Mucosa of descending colon (tissue), 3 donors: ENCODE data around the gene ABHD16A. TPM values are rescaled to one million over a fixed set of nuclear protein-coding genes. Genes with fewer than 3 reads are reported as not detected.
"Not testable (repeated sequence)": the region's sequence is repeated elsewhere in the genome, so short reads cannot be mapped to it uniquely, and the experiment has no call there.

Experiments used
- ATAC-seq: fragments of 200-7000 bp; cut with Tn5 transposase; one replicate; pipeline ENCODE4 v1.9.1; 2020; ENCODE audit warnings: mild to moderate bottlenecking, moderate library complexity
- DNase-seq, 3 donors: peaks; one replicate each; pipeline ENCODE4 v3.0.0-alpha.2; 2020
- H3K36me3 ChIP-seq: fragments of 200-600 bp; one replicate; pipeline ENCODE4 v1.8.0; 2021; ENCODE audit warnings: low read depth, mild to moderate bottlenecking
- H3K4me1 ChIP-seq: fragments of 200-600 bp; one replicate; pipeline ENCODE4 v1.8.0; 2021; ENCODE audit warnings: low read depth, mild to moderate bottlenecking
- H3K4me3 ChIP-seq: fragments of 200-600 bp; one replicate; pipeline ENCODE4 v1.8.0; 2021; ENCODE audit warnings: mild to moderate bottlenecking
- H3K9me3 ChIP-seq: fragments of 200-600 bp; one replicate; pipeline ENCODE4 v1.8.0; 2021; ENCODE audit warnings: mild to moderate bottlenecking
- CTCF ChIP-seq: fragments of 200-600 bp; IDR thresholded peaks from one replicate; pipeline ENCODE4 v1.8.0; 2022; ENCODE audit warnings: antibody characterized with exemption, mild to moderate bottlenecking
- intact Hi-C, 2 donors: fragments of 100-400 bp; cut with DNase I in 1 of 2; cut with micrococcal nuclease in 1 of 2; formaldehyde crosslinking; loops; one replicate each; pipeline versions ENCODE4 v1.11.0 to v1.11.1; 2022; cut with DNase I, micrococcal nuclease
- total RNA-seq, 3 donors: library from RNA; stranded (reverse); fragmentation: NEBNext Ultra II Directional in 2 of 3; extraction: Animal tissue kit (Norgen Biotek cat#: 25700) in 2 of 3; gene quantifications; one replicate each; pipeline versions ENCODE4 v1.2.1 to v1.2.4, GENCODE V29; 2021 to 2023
- donor health status: DM: no; HTN: no; CAD: no; lungs with moderate emphysema.
- donor health status: DM: no; HTN: no; CAD: no.
- donor health status: DM: no; HTN: yes; CAD: no.

Gene ABHD16A
- total RNA-seq, 3 donors from 2014 or later: 55.3 to 69.4 (median 68.4) TPM

GRCh38 chr6:31713465-31713864 lies 10.3 kb upstream of the ABHD16A start:
- no peak for TF ChIP-seq CTCF
- ATAC-seq (no peak), DNase-seq (no peak)
- Histone ChIP-seq H3K4me3 (no peak overlapping the region), H3K9me3 (no peaks in the 10 kb centered on the region), H3K36me3 (no peaks in the 10 kb centered on the region), H3K4me1 (peaks cover 25% of the 10 kb centered on the region)
- intact Hi-C loops: no loop called here

GRCh38 chr6:31712296-31712695 lies 9.2 kb upstream of the ABHD16A start:
- Histone ChIP-seq H3K4me3 (no peak overlapping the region), H3K4me1 (peaks cover 17% of the 10 kb centered on the region), H3K9me3 (no peaks in the 10 kb centered on the region), H3K36me3 (no peaks in the 10 kb centered on the region)
- TF ChIP-seq CTCF: no peak
- DNase-seq (peak in 1 of 3 donors; percentile 47), ATAC-seq (peak; percentile 63)
- intact Hi-C loops: no loop called here

GRCh38 chr6:31711233-31711632 lies 8.1 kb upstream of the ABHD16A start:
- no peak overlapping the region for H3K4me3 ChIP-seq
- intact Hi-C loops: no loop called here
- H3K9me3 ChIP-seq: no peaks in the 10 kb centered on the region
- TF ChIP-seq CTCF: no peak
- H3K36me3 ChIP-seq: no peaks in the 10 kb centered on the region
- peak; percentile 83 for ATAC-seq
- DNase-seq: peak in 2 of 3 donors; percentile 65 to 66
- H3K4me1 ChIP-seq: peaks cover 17% of the 10 kb centered on the region

- DNase-seq (no peak), ATAC-seq (peak; percentile 5)
- intact Hi-C loops: no loop called here
- Histone ChIP-seq H3K4me1 (peaks cover 17% of the 10 kb centered on the region), H3K9me3 (no peaks in the 10 kb centered on the region), H3K4me3 (no peak overlapping the region), H3K36me3 (no peaks in the 10 kb centered on the region)
- TF ChIP-seq CTCF: no peak
Observed at GRCh38 chr6:31710523-31711219, 7.5 kb upstream of the ABHD16A start.

GRCh38 chr6:31709157-31709556 lies 6.0 kb upstream of the ABHD16A start:
- H3K36me3 ChIP-seq, H3K4me3 ChIP-seq, intact Hi-C loops, H3K9me3 ChIP-seq, ATAC-seq, DNase-seq: not testable (repeated sequence)
- H3K4me1 ChIP-seq: peaks cover 13% of the 10 kb centered on the region

- Histone ChIP-seq H3K4me3 (no peak overlapping the region), H3K9me3 (no peaks in the 10 kb centered on the region), H3K36me3 (no peaks in the 10 kb centered on the region), H3K4me1 (peaks cover 12% of the 10 kb centered on the region)
- ATAC-seq (no peak), DNase-seq (no peak)
- no peak for TF ChIP-seq CTCF
- intact Hi-C loops: no loop called here
Observed at GRCh38 chr6:31708224-31708623, 5.1 kb upstream of the ABHD16A start.
